A673 (cell line): ENCODE results near the gene PLPPR3. TPM values are rescaled to one million over a fixed set of nuclear protein-coding genes. Genes with fewer than 3 reads are reported as not detected.

Source experiments
- BruUV-seq: library from RNA; stranded (reverse); fragments of 400-500 nt; replicated peaks from 2 replicates; lab custom pipeline; 2021; lab: Mats Ljungman, UMichigan
- CTCF ChIA-PET: fragments of 300-600 bp; sonication (Branson Sonifier 250); formaldehyde crosslinking; loops from one replicate; lab custom pipeline; 2022; ENCODE audit warnings: antibody characterized with exemption; lab: Charles Lee
- POLR2A ChIA-PET: fragments of 300-600 bp; sonication (Branson Sonifier 250); formaldehyde crosslinking; loops from one replicate; lab custom pipeline; 2022; ENCODE audit warnings: antibody characterized with exemption; ENCODE audit not compliant: low non-redundant PET; lab: Charles Lee
- DNase-seq: peaks from one replicate; pipeline ENCODE4 v3.0.0-alpha.2; 2015; ENCODE audit warnings: low spot score
- H3K27ac ChIP-seq: fragments of 200-600 bp; sonication (generic); 2 replicates; pipeline ENCODE4 v1.5.1; 2016; ENCODE audit warnings: mixed run types, low read depth, mild to moderate bottlenecking, mixed read lengths, antibody characterized with exemption, low read length; ENCODE audit not compliant: poor library complexity, severe bottlenecking
- H3K27me3 ChIP-seq: fragments of 200-600 bp; sonication (generic); replicated peaks from 2 replicates; pipeline ENCODE4 v1.6.1; 2017; ENCODE audit warnings: mixed run types, low read depth, mild to moderate bottlenecking, mixed read lengths, antibody characterized with exemption, low read length; ENCODE audit not compliant: insufficient read depth, poor library complexity
- H3K36me3 ChIP-seq: fragments of 200-600 bp; sonication (generic); 2 replicates; pipeline ENCODE4 v1.6.1; 2016; ENCODE audit warnings: mixed run types, mild to moderate bottlenecking, mixed read lengths, antibody characterized with exemption, low read length; ENCODE audit not compliant: insufficient read depth, poor library complexity, severe bottlenecking
- H3K4me1 ChIP-seq: fragments of 200-600 bp; sonication (generic); 2 replicates; pipeline ENCODE4 v1.6.1; 2017; ENCODE audit warnings: mixed run types, mild to moderate bottlenecking, mixed read lengths, antibody characterized with exemption, low read length; ENCODE audit not compliant: insufficient read depth, poor library complexity, severe bottlenecking
- H3K4me3 ChIP-seq: fragments of 200-600 bp; sonication (generic); 2 replicates; pipeline ENCODE4 v1.5.1; 2016; ENCODE audit warnings: low read depth, mixed run types, mild to moderate bottlenecking, mixed read lengths, low read length; ENCODE audit not compliant: poor library complexity, severe bottlenecking
- H3K9me3 ChIP-seq: fragments of 200-600 bp; sonication (generic); 2 replicates; pipeline ENCODE4 v1.6.1; 2016; ENCODE audit warnings: mixed run types, low read depth, mild to moderate bottlenecking, mixed read lengths, antibody characterized with exemption, low read length; ENCODE audit not compliant: poor library complexity, severe bottlenecking
- CTCF ChIP-seq: fragments of 300-800, 200-600 bp; sonication (generic); conservative IDR thresholded peaks from 2 replicates; pipeline ENCODE4 v1.5.1; 2017; ENCODE audit warnings: low read depth, mild to moderate bottlenecking, antibody characterized with exemption, low read length, moderate library complexity, mixed read lengths
- EZH2 ChIP-seq: fragments of 200-600 bp; sonication (generic); IDR thresholded peaks from 2 replicates; pipeline ENCODE4 v1.6.1; 2017; ENCODE audit warnings: borderline replicate concordance, low read depth, mild to moderate bottlenecking, mixed read lengths, antibody characterized with exemption, low read length; ENCODE audit not compliant: poor library complexity, severe bottlenecking
- intact Hi-C: fragments of 100-400 bp; cut with micrococcal nuclease; formaldehyde crosslinking; loops from one replicate; pipeline ENCODE4 v1.10.0; 2022; ENCODE audit not compliant: unreplicated experiment
- total RNA-seq: library from RNA; stranded (reverse); gene quantifications from 2 replicates; pipeline ENCODE4 v1.2.3, GENCODE V29; 2021

PLPPR3 gene
- total RNA-seq, 1 experiment from 2014 or later = 13.3 TPM

GRCh38 chr19:791007-791566 lies 30.7 kb downstream of the PLPPR3 start:
- Histone ChIP-seq H3K27ac (no peak overlapping the region), H3K9me3 (no peaks in the 10 kb centered on the region), H3K4me1 (peaks cover 3% of the 10 kb centered on the region), H3K4me3 (no peak overlapping the region), H3K27me3 (no peaks in the 10 kb centered on the region), H3K36me3 (no peaks in the 10 kb centered on the region)
- TF ChIP-seq CTCF (no peak), EZH2 (no peak)
- DNase-seq = no peak
- intact Hi-C loops = no loop called here
- ChIA-PET CTCF (no interaction called here), POLR2A (no interaction called here)
- no TSS peak for BruUV-seq

- DNase-seq = no peak
- Histone ChIP-seq H3K9me3 (no peaks in the 10 kb centered on the region), H3K27me3 (no peaks in the 10 kb centered on the region), H3K4me1 (no peaks in the 10 kb centered on the region), H3K36me3 (no peaks in the 10 kb centered on the region), H3K4me3 (no peak overlapping the region), H3K27ac (no peak overlapping the region)
- intact Hi-C loops = no loop called here
- TF ChIP-seq EZH2 (no peak), CTCF (no peak)
- BruUV-seq = no TSS peak
- ChIA-PET CTCF (no interaction called here), POLR2A (no interaction called here)
Observed at GRCh38 chr19:789701-790060, 32.1 kb downstream of the PLPPR3 start.

- no peak overlapping the region for H3K4me3 ChIP-seq
- H3K4me1 ChIP-seq = no peaks in the 10 kb centered on the region
- CTCF ChIA-PET = no interaction called here
- TF ChIP-seq EZH2 (no peak), CTCF (no peak)
- H3K36me3 ChIP-seq = no peaks in the 10 kb centered on the region
- DNase-seq = no peak
- intact Hi-C loops = no loop called here
- POLR2A ChIA-PET = no interaction called here
- no peaks in the 10 kb centered on the region for H3K9me3 ChIP-seq
- H3K27me3 ChIP-seq = no peaks in the 10 kb centered on the region
- BruUV-seq = no TSS peak
- H3K27ac ChIP-seq = no peak overlapping the region
Observed at GRCh38 chr19:788983-789700, 32.6 kb downstream of the PLPPR3 start.
